Loucy (cell line): ENCODE data around the gene CTXND2.
"Not testable (repeated sequence)": the region's sequence is repeated elsewhere in the genome, so short reads cannot be mapped to it uniquely, and the experiment has no call there.

Experiments
- H2AFZ ChIP-seq: fragments of 200-600 bp; sonication (generic); 2 replicates; pipeline ENCODE4 v1.6.0; 2016; ENCODE audit warnings: antibody characterized with exemption, mild to moderate bottlenecking, low read length, moderate library complexity
- H3F3A ChIP-seq: fragments of 200-600 bp; 2 replicates; pipeline ENCODE4 v1.6.0; 2016; ENCODE audit warnings: antibody characterized with exemption, low read depth, mild to moderate bottlenecking
- H3K27me3 ChIP-seq: fragments of 200-600 bp; sonication (generic); 2 replicates; pipeline ENCODE4 v1.6.1; 2014; ENCODE audit warnings: low read length, mild to moderate bottlenecking; ENCODE audit not compliant: insufficient read depth, poor library complexity, severe bottlenecking
- H3K36me3 ChIP-seq: fragments of 200-600 bp; sonication (generic); 2 replicates; pipeline ENCODE4 v1.6.1; 2016; ENCODE audit warnings: low read length; ENCODE audit not compliant: insufficient read depth
- H3K4me1 ChIP-seq: fragments of 200-600 bp; sonication (generic); 2 replicates; pipeline ENCODE4 v1.5.1; 2014; ENCODE audit warnings: low read length, mild to moderate bottlenecking; ENCODE audit not compliant: insufficient read depth, poor library complexity, severe bottlenecking
- H3K4me2 ChIP-seq: fragments of 200-600 bp; sonication (generic); 2 replicates; pipeline ENCODE4 v1.6.0; 2014; ENCODE audit warnings: antibody characterized with exemption, low read length, low read depth, mild to moderate bottlenecking; ENCODE audit not compliant: poor library complexity, severe bottlenecking
- H3K4me3 ChIP-seq: fragments of 200-600 bp; sonication (generic); 2 replicates; pipeline ENCODE4 v1.5.1; 2014; ENCODE audit warnings: low read length, mild to moderate bottlenecking, mixed read lengths; ENCODE audit not compliant: poor library complexity, severe bottlenecking
- H3K79me2 ChIP-seq: fragments of 200-600 bp; sonication (generic); 2 replicates; pipeline ENCODE4 v1.6.1; 2014; ENCODE audit warnings: low read length; ENCODE audit not compliant: insufficient read depth
- H3K9ac ChIP-seq: fragments of 200-600 bp; sonication (generic); 2 replicates; pipeline ENCODE4 v1.6.0; 2014; ENCODE audit warnings: mild to moderate bottlenecking, low read depth, low read length, moderate library complexity; ENCODE audit not compliant: poor library complexity, severe bottlenecking
- H3K9me2 ChIP-seq: fragments of 200-600 bp; sonication (generic); replicated peaks from 2 replicates; pipeline ENCODE4 v1.6.1; 2016; ENCODE audit warnings: low read depth, low read length, mixed read lengths
- H3K9me3 ChIP-seq: fragments of 200-600 bp; sonication (generic); 2 replicates; pipeline ENCODE4 v1.6.1; 2014; ENCODE audit warnings: mild to moderate bottlenecking, antibody characterized with exemption, low read length, low read depth; ENCODE audit not compliant: insufficient read depth
- H4K20me1 ChIP-seq: fragments of 200-600 bp; sonication (generic); 2 replicates; pipeline ENCODE4 v1.6.0; 2014; ENCODE audit warnings: antibody characterized with exemption, low read length, mild to moderate bottlenecking; ENCODE audit not compliant: insufficient read depth, poor library complexity, severe bottlenecking
- EZH2phosphoT487 ChIP-seq: fragments of 200-600 bp; IDR thresholded peaks from 2 replicates; pipeline ENCODE4 v1.6.1; 2018; ENCODE audit warnings: antibody characterized with exemption, mild to moderate bottlenecking, moderate library complexity, borderline replicate concordance
- TF ChIP-seq, protein P1 (sequence below): fragments of 200-600 bp; sonication (generic); conservative IDR thresholded peaks from 2 replicates; pipeline ENCODE4 v1.5.1; 2014; ENCODE audit warnings: mild to moderate bottlenecking, antibody characterized with exemption, low read length

CTXND2 gene

DNA sequence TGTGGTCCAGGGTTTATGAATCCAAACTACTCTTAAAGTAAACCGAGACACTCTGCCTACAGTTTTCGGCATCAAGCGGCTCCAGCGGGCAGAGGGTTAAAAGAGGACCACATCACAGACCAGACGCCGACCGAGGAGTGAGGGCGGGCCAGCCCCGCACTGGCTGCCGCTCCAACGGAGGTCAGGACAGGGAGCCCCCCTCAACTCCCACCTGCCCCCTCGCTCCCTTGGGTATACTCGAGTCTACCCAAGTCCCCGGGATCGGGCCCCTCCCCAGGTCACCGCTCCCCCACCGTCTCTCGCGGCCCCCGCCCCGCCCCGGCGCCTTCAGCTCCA is 10.8 kb upstream of the CTXND2 start:
- peaks cover 35% of the 10 kb centered on the region for H3K79me2 ChIP-seq

GRCh38 chr1:150878931-150879330 is 8.0 kb upstream of the CTXND2 start:
- H3K4me2 ChIP-seq, H2AFZ ChIP-seq, H3K4me3 ChIP-seq, H3K27me3 ChIP-seq, H3F3A ChIP-seq, H4K20me1 ChIP-seq, H3K9me2 ChIP-seq, H3K9me3 ChIP-seq, H3K36me3 ChIP-seq, H3K9ac ChIP-seq: not testable (repeated sequence)
- Histone ChIP-seq H3K4me1 (peaks cover 21% of the 10 kb centered on the region), H3K79me2 (peaks cover 19% of the 10 kb centered on the region)

More for the DNA sequence above, 10.8 kb upstream of the CTXND2 start:
- H3K4me1 ChIP-seq = peaks cover 21% of the 10 kb centered on the region
- no peaks in the 10 kb centered on the region for H3K9me3 ChIP-seq
- H3K4me2 ChIP-seq = peak overlapping the region; percentile 98
- peak overlapping the region; percentile 96 for H2AFZ ChIP-seq
- H3K9me2 ChIP-seq = no peaks in the 10 kb centered on the region
- H3F3A ChIP-seq = 0 out of 2 replicates have a peak, but pooled peaks cover 3% of the 10 kb centered on the region
- no peaks in the 10 kb centered on the region for H3K27me3 ChIP-seq
- H3K36me3 ChIP-seq = no peaks in the 10 kb centered on the region
- H4K20me1 ChIP-seq = no peaks in the 10 kb centered on the region
- peak overlapping the region; percentile 84 for H3K9ac ChIP-seq
- TF ChIP-seq, protein P1, sequence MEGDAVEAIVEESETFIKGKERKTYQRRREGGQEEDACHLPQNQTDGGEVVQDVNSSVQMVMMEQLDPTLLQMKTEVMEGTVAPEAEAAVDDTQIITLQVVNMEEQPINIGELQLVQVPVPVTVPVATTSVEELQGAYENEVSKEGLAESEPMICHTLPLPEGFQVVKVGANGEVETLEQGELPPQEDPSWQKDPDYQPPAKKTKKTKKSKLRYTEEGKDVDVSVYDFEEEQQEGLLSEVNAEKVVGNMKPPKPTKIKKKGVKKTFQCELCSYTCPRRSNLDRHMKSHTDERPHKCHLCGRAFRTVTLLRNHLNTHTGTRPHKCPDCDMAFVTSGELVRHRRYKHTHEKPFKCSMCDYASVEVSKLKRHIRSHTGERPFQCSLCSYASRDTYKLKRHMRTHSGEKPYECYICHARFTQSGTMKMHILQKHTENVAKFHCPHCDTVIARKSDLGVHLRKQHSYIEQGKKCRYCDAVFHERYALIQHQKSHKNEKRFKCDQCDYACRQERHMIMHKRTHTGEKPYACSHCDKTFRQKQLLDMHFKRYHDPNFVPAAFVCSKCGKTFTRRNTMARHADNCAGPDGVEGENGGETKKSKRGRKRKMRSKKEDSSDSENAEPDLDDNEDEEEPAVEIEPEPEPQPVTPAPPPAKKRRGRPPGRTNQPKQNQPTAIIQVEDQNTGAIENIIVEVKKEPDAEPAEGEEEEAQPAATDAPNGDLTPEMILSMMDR = no peak
- no peak for TF ChIP-seq EZH2phosphoT487
- peak overlapping the region; percentile 82 for H3K4me3 ChIP-seq

GRCh38 chr1:150881331-150882070 is 5.4 kb upstream of the CTXND2 start:
- Histone ChIP-seq H3K79me2 (no peaks in the 10 kb centered on the region), H3K27me3 (no peaks in the 10 kb centered on the region), H4K20me1 (no peaks in the 10 kb centered on the region), H3F3A (no peaks in the 10 kb centered on the region), H3K9me2 (no peaks in the 10 kb centered on the region), H3K4me1 (peaks cover 5% of the 10 kb centered on the region), H3K36me3 (no peaks in the 10 kb centered on the region), H3K4me3 (no peak overlapping the region), H3K4me2 (no peak overlapping the region), H3K9me3 (no peaks in the 10 kb centered on the region), H3K9ac (no peak overlapping the region), H2AFZ (peak overlapping the region; percentile 63)
- TF ChIP-seq, protein P1 = no peak
- TF ChIP-seq EZH2phosphoT487 = no peak

GRCh38 chr1:150883121-150883520 is 3.8 kb upstream of the CTXND2 start:
- H3K27me3 ChIP-seq, H3K9ac ChIP-seq, H3F3A ChIP-seq, H3K79me2 ChIP-seq, H3K4me3 ChIP-seq, H4K20me1 ChIP-seq, H3K9me2 ChIP-seq, H3K36me3 ChIP-seq, H3K4me2 ChIP-seq, H3K4me1 ChIP-seq, H3K9me3 ChIP-seq: not testable (repeated sequence)
- H2AFZ ChIP-seq = peak overlapping the region; percentile 62
